ENCODE results near the gene LYL1. TPM values are rescaled to one million over a fixed set of nuclear protein-coding genes. Genes with fewer than 3 reads are reported as not detected.

LYL1 gene
- total and polyA plus RNA-seq, 9 of the 15 experiments (the other 6 are each of a cell fraction or from before 2014, with no cell fraction given): 1.3 to 266 (median 34.0) TPM

DNA sequence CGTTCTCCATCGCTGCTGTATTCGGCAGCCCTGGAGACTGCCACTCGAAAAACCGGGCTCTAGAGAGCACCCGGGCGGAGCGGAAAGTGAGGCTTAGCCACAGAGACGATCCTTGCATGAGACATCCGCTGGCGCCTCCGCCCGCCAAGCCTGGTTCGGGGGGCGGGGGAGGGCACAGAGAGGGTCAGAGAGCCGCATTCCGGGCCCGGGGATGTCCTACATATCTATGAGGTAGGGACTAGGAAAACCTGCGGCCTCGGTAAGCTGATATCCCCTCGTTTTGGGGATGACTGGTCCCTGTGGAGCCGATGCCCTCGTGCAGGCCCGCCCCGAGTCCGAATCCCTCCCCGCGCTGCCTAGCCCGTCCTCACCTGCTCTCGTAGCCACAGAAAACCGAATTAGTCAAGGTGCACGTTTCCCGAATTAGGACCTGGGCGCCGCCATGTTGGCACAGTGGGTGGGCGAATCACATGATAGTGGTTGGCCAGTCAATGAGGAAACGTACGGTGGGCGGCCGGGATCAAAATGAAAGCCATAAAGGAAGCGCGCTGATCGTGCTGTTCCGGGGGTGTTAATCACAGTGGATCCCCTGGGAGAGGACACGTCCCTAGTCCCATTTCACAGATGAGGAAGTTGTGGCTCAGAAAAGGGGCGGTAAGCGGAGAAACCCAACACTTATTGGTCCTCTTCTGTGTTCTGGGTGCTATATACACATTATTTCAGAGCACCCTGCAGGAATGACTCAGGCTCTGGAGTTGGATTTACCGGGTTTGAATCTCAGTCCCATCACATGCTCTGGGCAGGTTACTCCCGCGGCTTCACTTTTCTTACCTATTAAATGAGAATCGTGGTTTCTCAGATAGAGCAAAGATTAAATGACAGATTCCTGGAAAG lies 13.9 kb upstream of the LYL1 start, which contains the start of gene TRMT1:
TSS of gene TRMT1 (minus strand) at position 459 of the 894 bp plus-strand sequence. CDS start at position 118, 341 bp downstream.
- intact Hi-C loops (cut with micrococcal nuclease) (loop anchor here (2.0 kb wide), 1 partner anchor 14 kb away; the partner anchor contains the start of gene LYL1), in situ Hi-C loops (cut with MboI) (no loop called here)
- Histone ChIP-seq H3K9me1 (ENCODE audit: control insufficient read depth, insufficient read depth, low read length) (peaks cover 12% of the 10 kb centered on the region), H3K27ac (ENCODE audit: extremely low read depth, low read depth, low read length) (peak within 1 kb of the TSS; percentile 77), H3K79me2 (ENCODE audit: control insufficient read depth, insufficient read depth, low read length) (peaks cover 67% of the 10 kb centered on the region), H3K27me3 (ENCODE audit: control insufficient read depth in 2 of 2, insufficient read depth in 2 of 2, low read length in 2 of 2) (no peaks in the 10 kb centered on the region), H4K20me1 (replicated peaks; ENCODE audit: control insufficient read depth, insufficient read depth, low read length) (peaks cover 24% of the 10 kb centered on the region), H3K36me3 (ENCODE audit: control insufficient read depth, insufficient read depth, low read length) (peaks cover 60% of the 10 kb centered on the region), H3K4me3 (peak within 1 kb of the TSS; percentile 90), H3K9me3 (replicated peaks; ENCODE audit: control insufficient read depth, insufficient read depth, low read depth, low read length) (no peaks in the 10 kb centered on the region), H3K4me1 (replicated peaks in 1 of 2; ENCODE audit: control insufficient read depth in 2 of 2, insufficient read depth in 2 of 2, low read length in 2 of 2) (peaks cover 19 to 42% of the 10 kb centered on the region in 2 experiments; a peak in 4 of 5 replicates), H2AFZ (ENCODE audit: low read depth, low read length) (peak within 1 kb of the TSS; percentile 64), H3K4me2 (ENCODE audit: insufficient read depth, low read length) (peak within 1 kb of the TSS; percentile 96), H3K9ac (ENCODE audit: insufficient read depth in 1 of 2, low read depth in 2 of 2, low read length in 2 of 2) (peak within 1 kb of the TSS; percentile 87 to 97)
- POLR2A ChIA-PET: interaction anchor here (0.7 to 4.9 kb wide), 4 partner anchors 10 to 47 kb away, joined by 3 to 31 read pairs (median 4); no protein-coding TSS in a partner anchor
- BruUV-seq (replicated peaks): TSS peak; percentile 82
- peak; percentile 97 for FAIRE-seq
- peak; percentile 79 to 96 (median 88) for DNase-seq (ENCODE audit: extremely low read depth in 1 of 4, low spot score in 3 of 4)
- under 1% methylated on average over 50 of the region's 51 CpGs for WGBS (ENCODE audit: insufficient coverage, low coverage, missing lambda C conversion rate)
- ATAC-seq: peak; percentile 74
- CTCF ChIA-PET (ENCODE audit: low intra/inter-chr PET ratio): interaction anchor here (0.7 to 1.2 kb wide), 2 partner anchors 13 to 162 kb away, joined by 3 read pairs; no protein-coding TSS in a partner anchor
- TF ChIP-seq, protein P1, sequence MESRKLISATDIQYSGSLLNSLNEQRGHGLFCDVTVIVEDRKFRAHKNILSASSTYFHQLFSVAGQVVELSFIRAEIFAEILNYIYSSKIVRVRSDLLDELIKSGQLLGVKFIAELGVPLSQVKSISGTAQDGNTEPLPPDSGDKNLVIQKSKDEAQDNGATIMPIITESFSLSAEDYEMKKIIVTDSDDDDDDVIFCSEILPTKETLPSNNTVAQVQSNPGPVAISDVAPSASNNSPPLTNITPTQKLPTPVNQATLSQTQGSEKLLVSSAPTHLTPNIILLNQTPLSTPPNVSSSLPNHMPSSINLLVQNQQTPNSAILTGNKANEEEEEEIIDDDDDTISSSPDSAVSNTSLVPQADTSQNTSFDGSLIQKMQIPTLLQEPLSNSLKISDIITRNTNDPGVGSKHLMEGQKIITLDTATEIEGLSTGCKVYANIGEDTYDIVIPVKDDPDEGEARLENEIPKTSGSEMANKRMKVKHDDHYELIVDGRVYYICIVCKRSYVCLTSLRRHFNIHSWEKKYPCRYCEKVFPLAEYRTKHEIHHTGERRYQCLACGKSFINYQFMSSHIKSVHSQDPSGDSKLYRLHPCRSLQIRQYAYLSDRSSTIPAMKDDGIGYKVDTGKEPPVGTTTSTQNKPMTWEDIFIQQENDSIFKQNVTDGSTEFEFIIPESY (CRISPR knock-in tag; IDR thresholded peaks at IDR 0.05): no peak
- TF ChIP-seq RFX1 (IDR thresholded peaks at IDR 0.05): no peak
- no peak for TF ChIP-seq SRSF7 (optimal IDR thresholded peaks at IDR 0.05; ENCODE audit: low read depth, low read length)
- no peak for TF ChIP-seq NR1H2 (CRISPR knock-in tag; IDR thresholded peaks at IDR 0.05)
- TF ChIP-seq, protein P2, sequence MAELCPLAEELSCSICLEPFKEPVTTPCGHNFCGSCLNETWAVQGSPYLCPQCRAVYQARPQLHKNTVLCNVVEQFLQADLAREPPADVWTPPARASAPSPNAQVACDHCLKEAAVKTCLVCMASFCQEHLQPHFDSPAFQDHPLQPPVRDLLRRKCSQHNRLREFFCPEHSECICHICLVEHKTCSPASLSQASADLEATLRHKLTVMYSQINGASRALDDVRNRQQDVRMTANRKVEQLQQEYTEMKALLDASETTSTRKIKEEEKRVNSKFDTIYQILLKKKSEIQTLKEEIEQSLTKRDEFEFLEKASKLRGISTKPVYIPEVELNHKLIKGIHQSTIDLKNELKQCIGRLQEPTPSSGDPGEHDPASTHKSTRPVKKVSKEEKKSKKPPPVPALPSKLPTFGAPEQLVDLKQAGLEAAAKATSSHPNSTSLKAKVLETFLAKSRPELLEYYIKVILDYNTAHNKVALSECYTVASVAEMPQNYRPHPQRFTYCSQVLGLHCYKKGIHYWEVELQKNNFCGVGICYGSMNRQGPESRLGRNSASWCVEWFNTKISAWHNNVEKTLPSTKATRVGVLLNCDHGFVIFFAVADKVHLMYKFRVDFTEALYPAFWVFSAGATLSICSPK (IDR thresholded peaks at IDR 0.05; ENCODE audit: borderline replicate concordance): no peak; the same call in 1 of the 2 replicates
- no peak for TF ChIP-seq FOXA3 (CRISPR knock-in tag; conservative IDR thresholded peaks at IDR 0.05 in 1 of 2, IDR thresholded peaks at IDR 0.05 in 1 of 2)

Data from K562 (cell line).